GM20431 (cell line): Measurements from ENCODE around the gene GSE1.

ENCODE experiments used
- in situ Hi-C: fragments of 300-500 bp; cut with MseI, MboI; formaldehyde crosslinking; loops from one replicate; pipeline ENCODE4 v1.15.0; 2020; ENCODE audit warnings: low sequenced_read_pairs; ENCODE audit not compliant: unreplicated experiment

The GSE1 gene

DNA sequence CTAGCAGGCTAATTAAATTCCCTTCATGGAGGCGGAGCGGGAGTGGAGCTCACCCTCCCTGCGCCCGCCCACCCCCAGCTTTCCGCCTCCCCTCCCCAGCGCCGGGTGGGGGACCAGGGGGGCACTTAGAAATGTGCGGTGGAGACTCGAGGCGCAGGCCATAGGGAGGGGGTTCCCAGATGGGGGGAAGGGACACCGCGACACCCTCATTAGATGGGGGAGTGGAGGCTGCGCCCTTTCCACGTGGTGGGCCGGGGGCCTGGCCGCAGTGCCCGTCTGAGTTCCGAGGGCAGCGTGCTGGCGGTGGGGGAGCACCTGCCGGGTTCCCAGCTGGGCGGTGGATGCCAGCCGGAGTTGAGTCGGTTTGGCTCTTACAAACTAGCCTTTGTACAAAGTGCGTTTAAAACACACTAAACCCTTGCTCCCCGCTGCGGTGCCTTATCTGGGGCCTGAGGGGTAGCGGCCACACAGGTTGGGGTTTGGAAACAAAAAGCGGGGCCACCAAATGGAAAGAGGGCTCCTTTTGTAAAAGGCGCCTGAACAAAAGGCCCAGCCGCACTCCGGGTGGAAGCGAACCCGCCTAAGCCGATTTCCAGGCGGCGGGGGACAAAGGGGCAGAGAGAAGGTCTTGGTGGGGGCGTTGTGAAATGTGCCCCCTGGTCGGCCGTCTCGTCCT, 1.4 kb downstream of the GSE1 start:
- in situ Hi-C loops: no loop called here

DNA sequence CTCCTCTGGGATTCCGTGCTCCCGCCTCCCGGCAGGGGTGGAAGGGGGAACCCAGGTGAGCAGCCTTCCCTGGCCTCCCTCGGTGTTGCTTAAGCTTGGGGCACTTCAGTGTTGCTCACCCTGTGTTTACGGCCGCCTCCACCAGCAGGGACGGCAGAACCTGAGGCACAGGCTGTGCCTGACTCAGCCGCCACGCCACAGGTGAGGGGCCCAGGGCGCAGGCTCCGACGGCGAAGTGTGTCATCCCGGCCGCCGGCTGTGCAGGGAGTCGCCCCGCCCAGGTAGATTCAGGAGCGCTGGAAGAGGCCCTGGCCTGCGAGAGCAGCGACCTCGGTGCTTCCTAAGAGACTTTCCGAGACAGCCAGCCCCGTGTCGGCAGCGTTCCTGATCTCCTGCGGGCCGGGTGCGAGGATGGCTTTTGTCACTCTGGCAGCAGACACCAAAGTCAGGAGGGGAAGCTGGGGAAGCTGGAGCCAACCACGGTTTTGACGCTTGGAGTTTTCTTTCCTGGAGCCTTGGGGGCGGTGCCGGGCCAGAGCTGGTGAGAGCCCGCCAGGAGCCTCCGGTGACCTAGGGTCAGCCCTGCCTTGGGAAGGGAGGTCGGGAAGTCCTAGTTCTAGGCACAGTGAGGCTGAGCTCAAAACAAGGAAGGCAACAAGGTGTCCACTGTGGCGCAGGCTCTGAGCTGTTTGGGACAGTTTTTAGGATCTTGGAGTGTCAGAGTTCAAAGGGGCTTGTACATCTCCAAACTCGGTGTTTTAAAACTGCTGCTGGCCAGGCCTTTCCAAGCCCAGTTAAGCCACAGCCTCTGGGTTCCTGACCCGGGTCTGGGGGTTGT, 2.1 kb downstream of the GSE1 start:
- in situ Hi-C loops: no loop called here

DNA sequence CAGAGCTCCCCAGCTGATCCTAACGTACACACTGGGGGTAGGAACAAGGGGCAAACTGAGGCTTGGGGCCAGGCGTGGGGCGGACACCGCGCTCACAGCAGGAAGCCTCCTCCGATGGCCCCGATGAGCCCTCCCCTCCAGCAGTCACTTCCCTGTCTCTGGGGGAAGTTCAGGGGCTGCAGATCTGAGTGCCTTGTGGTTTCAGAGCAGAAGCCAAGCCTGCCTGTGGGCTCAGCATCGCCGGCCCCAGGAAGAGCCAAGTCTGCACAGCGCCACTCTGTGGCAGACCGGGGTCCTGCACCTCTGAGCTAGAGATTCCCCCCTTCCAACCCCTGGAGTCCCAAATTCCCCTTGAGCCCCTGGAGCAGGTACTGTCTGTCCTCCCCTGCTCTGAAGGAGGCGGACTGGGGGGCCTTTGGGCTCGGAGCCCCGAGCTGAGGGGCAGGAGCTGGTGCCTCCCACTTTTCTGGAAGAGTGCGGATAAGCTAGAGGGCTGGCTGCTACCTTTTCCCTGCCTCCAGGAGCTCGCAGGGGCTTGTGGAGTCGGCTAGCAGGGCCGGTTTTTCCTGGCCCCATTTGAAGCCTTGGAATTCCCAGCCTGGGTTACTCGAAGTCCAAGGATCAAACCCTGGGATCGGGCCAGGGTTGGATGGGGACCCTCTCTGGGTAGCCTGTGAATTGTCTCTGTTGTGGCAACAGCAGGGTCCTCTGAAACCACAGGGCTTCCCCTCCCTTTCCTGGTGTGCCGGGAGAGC, 2.9 kb downstream of the GSE1 start:
- in situ Hi-C loops: no loop called here

DNA sequence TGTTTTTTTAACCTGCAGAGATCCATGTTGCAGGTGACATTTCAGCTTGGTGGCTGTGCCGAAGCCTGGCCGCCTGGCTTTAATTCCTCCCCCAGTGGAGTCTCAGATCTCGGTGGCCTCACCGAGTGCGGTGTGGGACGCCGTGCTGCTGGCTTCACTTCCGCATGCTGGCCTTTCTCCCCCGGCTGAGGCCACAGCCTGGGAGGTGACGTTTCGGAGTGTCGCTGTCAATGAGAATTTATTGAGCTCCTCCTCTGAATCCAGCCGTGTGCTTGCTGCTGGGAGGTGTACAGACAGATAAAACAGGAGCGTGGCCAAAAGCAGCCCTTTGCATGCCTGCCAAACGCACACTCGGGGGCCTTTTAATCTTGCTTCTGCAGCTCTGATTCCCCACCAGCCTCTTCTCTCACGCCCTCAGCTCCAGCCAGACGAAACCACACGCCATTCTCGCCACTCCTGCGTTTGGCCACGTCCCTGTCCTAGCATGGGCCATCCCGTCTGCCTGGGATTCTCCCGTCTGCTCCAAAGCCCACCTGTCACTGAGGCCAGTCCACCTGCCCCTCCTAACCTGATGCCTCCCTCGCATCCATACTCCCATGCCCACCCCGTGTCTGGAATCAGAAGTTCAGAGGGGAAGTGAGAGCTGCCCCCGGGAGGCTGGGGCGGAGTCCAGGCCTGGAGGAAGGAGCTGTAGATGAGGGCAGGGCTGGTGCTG, 3.6 kb downstream of the GSE1 start:
- in situ Hi-C loops: no loop called here

DNA sequence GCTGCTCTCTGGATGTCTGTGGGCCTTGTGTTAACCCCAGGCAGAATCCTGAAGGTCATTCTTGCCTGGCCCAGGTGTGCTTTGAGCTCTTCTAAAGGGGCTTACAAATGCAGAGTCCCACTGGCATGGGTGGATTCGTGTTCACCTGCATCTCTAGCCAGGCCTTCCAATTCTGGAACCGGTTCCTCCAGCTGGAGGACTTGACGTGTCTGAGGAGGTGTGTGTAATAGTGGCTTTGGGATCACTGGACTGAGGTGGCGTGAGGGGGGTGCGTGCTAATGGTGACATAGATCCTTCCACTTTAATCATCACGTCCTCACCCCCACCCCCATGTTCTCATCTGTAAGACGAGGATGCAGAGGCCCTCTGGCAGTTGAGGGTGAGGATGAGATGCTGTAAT, 4.8 kb downstream of the GSE1 start:
- in situ Hi-C loops: no loop called here

DNA sequence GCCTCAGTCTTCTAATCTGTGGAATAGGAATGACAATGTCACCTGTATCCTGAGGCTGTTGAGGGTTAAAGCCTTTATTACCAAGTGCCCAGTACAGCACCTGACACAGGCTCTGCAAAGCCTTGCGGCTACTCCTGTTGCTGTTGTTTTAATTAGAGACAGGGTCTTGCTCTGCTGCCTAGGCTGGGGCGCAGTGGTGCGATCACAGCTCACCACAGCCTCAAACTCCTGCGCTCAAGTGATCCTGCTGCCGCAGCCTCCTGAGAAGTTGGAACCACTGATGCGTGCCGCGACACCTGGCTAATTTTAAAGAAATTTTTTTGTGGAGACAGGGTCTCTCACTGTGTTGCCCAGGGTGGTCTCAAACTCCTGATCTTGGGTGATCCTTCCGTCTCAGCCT, 5.4 kb downstream of the GSE1 start:
- in situ Hi-C loops: no loop called here

DNA sequence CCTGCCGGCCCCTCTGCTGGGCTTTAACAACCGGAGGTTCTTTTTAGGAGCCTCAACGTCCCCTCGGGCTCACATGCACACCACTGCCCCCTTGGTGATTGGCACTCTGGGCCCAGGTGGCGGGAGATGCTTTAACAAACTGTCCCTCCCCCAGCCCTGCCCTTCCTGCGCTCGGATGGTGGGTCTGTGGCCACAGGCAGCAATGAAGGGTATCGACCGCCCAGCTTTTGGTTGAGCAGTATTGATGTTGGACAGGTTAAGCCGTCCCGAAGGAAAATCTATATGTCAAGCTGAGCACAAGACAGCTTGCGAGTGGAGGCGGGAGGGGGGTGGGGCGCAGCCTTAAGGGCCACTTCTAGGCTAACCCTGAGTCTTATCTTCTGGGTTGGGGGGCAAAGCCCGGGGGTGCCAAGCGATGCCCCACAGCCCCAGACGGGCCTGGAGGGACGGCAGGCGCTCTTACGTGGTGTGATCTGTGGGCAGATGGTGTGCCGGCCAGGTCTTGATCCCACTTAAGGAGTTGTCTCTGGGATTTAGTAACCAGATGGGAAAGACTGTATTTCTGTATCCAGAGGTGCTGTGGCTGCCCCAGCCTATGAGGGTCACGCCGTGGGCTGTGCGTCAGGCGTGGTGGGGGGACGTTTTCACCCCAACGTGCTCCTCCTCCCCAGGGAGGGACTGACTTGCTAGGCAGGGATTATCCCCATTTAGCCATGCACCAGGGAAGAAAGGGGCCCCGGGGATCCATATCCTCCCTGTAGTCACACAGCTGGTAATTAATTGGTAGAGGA, 6.2 kb downstream of the GSE1 start:
- in situ Hi-C loops: no loop called here

DNA sequence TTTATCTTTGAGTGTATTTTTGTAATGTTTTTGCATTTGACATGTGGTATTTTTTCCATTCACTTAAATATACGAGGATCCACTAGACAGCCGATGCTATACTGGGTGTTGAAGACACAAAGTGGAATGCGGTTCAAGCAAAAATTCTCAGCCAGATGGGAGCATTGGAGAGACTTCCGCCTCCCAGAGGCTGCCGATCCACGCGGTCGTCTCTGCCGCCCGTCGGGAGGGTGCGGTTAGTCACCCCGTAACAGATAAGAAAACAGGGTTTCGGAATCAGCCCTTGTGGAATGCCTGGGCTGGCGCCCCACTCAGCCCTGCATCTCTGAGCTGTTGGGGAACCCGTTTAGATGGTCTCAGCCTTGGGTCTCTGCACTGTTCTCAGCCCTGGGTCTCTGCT, 7.3 kb downstream of the GSE1 start:
- in situ Hi-C loops: no loop called here

DNA sequence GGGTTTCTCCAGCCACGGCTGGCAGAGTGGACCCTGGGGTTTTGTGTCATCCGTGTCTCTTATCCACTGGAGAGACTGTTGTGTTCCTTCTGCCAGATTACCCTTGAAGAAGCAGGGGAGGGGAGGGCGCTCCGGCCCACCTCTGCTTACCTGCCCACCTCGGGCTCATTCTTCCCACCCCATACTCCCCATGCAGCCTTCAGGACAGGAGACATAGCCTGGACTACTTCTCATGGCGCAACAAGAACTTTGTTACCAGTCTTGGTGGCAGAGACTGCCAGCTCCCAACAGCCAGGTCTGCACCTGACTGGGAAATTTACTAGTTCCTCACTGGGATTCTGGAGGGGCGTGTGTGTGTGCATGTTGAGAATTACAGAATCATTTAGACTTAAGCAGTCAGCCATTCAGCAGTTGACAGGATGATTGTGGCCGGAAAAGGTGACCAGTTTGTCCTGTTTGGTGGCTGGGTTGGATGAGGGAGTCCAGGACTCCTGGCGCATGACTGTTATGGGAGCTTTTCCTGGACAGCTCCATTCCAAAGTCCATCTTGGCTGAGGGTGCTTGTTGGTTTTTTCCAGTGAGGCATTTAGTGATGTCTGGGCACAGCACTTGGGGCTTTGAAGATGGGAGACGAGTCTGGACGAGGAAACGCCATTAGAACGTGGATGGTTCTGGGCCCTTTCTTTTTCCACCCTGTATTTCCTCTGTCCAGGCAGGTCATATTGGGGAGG, 8.7 kb downstream of the GSE1 start:
- in situ Hi-C loops: no loop called here

DNA sequence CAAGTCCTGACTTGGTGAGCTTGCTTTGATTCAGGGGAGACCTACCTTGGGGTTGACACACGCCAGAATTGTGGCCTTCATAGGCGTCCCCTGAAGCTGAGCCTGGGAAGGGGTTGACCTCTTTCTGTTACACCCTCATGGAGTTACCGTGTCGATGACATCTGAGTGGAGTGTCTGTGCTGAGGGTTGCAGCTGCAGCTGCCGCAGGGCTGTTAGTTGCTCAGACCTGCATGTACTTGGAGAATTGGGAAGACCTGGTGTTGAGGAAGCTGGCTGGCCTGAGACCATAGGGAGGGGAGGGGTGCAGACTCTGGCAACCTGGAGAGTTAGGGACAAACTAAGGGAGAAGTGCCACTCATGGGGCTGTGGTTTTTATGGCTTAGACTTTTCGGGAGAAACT, 9.6 kb downstream of the GSE1 start:
- in situ Hi-C loops: no loop called here

DNA sequence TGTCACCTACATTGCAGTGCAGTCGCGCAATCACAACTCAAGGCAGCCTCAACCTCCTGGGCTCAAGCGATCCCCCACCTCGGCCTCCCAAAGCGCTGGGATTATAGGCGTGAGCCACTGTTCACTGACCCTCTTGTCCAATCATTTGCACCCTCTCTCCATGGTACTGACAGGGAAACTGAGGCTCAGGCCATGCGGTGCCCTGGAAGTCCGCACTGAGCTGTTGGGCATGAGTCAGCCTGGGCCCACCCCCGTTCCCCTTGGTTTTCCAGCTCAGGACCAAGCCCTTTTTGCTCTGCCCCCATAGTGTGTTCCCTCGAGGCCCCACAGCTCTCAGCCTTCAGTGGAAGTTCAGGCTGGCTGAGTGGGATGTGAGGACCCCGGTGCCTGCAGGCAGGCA, 10.1 kb downstream of the GSE1 start:
- in situ Hi-C loops: no loop called here

DNA sequence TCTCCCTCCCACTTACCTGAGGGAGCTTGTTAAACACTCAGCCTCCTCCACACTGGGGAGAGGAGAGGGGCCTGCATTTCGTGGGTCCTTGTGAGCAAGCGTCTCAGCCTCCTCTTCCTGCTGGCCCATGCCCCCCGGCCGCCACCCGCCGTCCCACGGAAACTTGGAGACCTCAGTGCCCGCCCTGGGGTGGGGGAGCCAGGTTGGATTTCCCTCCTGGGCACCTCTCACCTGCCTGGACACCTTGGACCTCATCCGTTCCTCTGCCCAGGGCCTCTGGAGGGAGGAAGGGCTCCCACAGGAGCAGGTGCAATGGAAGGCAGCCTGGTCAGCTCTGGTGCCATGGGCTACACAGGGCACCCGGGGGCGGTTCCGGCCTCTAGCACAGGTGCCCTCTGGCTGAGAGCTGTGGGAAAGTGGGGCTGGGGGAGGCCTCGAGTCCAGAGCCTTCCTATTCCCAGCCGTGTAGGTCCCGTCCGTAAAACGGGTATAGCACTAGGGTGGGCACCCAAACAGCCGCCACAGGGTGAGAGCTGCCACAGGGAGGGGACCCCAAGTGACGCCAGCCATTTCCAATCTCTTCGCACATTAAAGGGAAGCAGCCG, 11.0 kb downstream of the GSE1 start:
- in situ Hi-C loops: no loop called here

DNA sequence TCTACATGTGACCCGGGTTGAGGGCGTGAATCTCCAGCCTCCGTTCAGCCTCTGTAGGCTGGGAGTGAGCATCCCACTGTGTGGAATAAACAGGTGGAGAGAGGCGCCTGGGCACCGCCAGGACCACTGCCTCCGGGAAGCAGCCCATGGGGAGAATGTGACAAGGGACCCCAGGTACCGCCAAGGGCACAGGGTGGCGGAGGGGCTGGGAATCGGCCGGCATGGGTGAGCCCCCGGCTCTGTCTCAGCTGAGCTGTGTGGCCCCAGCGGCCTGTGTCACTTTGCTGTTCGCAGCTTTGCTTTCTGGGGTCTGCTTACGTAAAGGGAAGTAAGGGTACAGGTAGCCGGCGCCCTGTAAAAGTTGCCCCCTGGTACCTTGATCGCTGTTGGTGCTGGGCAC, 11.5 kb downstream of the GSE1 start:
- in situ Hi-C loops: no loop called here

DNA sequence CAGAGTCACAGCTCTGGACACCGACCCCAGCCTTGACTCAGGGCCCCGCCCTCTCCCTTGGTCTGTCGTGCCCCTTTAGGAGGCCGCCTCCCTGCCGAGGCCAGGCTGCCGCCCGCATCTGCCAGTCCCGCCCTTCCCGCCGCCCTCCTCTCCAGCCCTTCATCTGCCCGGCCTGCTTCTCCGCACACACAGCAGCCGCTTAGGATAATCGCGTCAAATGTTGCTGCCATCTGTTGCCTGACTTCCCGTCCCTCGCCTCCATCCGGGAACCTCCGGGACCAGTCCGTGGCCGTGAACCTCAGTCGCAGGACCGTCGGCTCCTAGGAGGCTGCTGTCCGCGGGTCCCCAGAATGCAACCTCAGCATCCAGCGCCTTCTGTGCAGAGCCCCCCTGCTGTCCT, 11.9 kb downstream of the GSE1 start:
- in situ Hi-C loops: no loop called here

DNA sequence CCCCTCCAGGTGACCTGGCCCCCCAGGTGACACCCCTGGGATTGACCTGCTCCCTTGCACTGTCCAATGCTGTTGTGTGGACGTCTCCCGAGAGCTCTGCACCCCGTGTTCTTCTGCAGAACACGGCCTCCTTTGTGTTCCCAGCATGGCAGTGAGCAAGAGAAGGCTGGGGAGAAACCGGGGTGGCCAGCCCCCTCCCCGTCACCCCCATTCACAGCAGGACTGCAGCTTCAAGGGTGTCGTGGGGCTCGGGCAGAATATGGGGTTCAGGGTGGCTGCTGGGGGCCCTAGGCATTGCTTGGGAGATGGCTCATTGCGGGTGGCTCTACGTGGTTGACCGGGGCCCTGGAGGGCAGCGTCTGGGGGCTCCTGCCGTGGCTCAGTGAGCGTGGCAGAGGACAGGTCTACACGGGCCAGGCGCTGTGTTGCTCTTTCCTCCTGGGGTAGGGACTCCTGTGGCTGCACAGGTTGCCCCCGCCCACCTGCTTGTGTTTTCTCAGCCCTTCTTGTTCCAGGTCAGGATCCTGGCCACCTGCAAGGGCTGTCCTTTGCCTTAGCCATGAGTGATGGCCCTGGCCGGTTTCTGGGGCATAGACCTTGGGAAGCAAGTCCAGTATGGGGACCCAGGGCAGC, 12.5 kb downstream of the GSE1 start:
- in situ Hi-C loops: no loop called here

DNA sequence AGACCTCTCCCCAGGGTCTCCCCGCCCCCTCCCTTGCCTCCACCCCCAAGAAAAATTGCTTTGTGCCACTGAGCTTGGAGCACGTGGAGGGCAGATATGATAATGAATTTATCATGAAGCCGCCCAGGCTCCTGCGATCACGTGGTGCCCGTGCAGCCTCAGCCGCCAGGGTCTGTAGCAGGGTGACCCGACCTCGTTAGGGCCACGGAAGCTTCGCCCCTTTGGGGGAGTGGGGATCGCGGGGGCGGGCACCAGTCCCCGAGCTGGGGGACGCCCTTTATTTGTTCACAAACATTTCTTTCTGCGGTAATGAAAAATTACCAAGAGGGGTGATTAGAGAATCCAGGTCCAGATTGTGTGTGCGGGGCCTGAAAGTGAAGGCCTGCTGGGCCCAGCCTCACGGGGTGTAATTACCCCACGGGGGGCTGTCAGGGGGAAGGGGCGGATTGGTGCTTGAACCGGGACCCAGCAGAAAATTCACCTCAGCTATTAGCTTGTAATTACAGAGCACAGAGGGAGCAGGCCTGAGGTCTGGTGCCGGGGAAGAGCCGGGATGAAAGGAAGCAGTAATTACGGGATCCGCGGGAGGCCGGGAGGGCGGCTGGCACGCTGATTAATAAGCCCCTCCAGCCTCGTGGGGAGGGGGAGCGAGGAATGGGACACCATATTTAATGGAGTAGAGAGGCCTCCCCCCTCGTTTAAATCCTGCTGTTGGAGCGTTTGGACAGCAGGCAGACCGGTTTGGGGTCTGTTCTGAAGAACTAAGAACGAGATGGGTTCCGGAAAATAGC, 13.3 kb downstream of the GSE1 start:
- in situ Hi-C loops: no loop called here

DNA sequence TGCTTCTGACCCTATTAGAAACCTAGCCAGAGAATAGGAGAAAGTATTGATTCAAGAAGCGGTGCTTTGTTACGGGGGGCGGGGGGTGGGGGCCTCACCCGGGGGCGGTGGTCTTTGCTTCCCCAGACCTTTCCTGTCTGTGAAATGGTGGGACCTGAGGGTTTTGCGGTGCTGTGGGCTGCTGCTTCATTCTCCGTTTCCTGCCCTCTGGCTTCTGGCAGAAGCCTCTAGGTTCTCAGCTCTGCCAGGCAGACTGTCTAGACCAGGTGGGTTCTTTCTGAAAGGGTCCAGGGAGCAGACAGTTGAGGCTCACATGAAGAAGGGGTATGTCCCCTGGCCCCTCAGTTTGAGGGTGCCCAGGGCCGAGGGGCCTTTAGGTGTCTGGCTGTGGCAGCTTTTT, 14.0 kb downstream of the GSE1 start:
- in situ Hi-C loops: no loop called here
